CD4-positive, CD25-positive, alpha-beta regulatory T cell (primary cell): ENCODE results near the gene SS18L1. TPM values are rescaled to one million over a fixed set of nuclear protein-coding genes. Genes with fewer than 3 reads are reported as not detected.

Source experiments
- ATAC-seq, 2 donors: fragments of 150-1000 bp; cut with Tn5 transposase; one replicate each; pipeline ENCODE4 v1.10.0; 2021; ENCODE audit warnings: low read depth in 2 of 2, moderate number of reproducible peaks in 2 of 2, moderate library complexity in 1 of 2
- DNase-seq, 3 donors: peaks; one replicate each; pipeline versions ENCODE4 v3.0.0 to v3.0.0-alpha.2; 2012 to 2022; ENCODE audit warnings: mixed read lengths in 1 of 3
- H3K27ac ChIP-seq: one replicate; pipeline ENCODE4 v1.7.0; 2013; ENCODE audit warnings: mild to moderate bottlenecking, low read length; ENCODE audit not compliant: insufficient read depth, poor library complexity, severe bottlenecking
- H3K27me3 ChIP-seq: one replicate; pipeline ENCODE4 v1.7.0; 2013; ENCODE audit warnings: low read length; ENCODE audit not compliant: control insufficient read depth, insufficient read depth
- H3K36me3 ChIP-seq: one replicate; pipeline ENCODE4 v1.7.0; 2013; ENCODE audit warnings: mild to moderate bottlenecking, low read length, moderate library complexity; ENCODE audit not compliant: control insufficient read depth, insufficient read depth
- H3K4me1 ChIP-seq: 2 replicates; pipeline ENCODE4 v1.7.0; 2013; ENCODE audit warnings: mild to moderate bottlenecking, low read length; ENCODE audit not compliant: insufficient read depth, control insufficient read depth, poor library complexity, severe bottlenecking
- H3K4me3 ChIP-seq: one replicate; pipeline ENCODE4 v1.7.0; 2013; ENCODE audit warnings: low read depth, mild to moderate bottlenecking, low read length, moderate library complexity
- H3K9me3 ChIP-seq, 2 experiments: 1 replicate in 1 of 2; 2 replicates in 1 of 2; pipeline ENCODE4 v1.7.0; 2013; ENCODE audit warnings: low read length in 2 of 2, mild to moderate bottlenecking in 1 of 2, moderate library complexity in 1 of 2; ENCODE audit not compliant: control insufficient read depth in 2 of 2
- H3K27ac Mint-ChIP-seq, 3 donors: one replicate each; pipeline ENCODE4 v1.8.0; 2020 to 2022; ENCODE audit warnings: mild to moderate bottlenecking in 3 of 3, mixed read lengths in 3 of 3, moderate library complexity in 2 of 3
- H3K27me3 Mint-ChIP-seq: one replicate; pipeline ENCODE4 v1.8.0; 2022; ENCODE audit warnings: mild to moderate bottlenecking, mixed read lengths
- H3K36me3 Mint-ChIP-seq: one replicate; pipeline ENCODE4 v1.8.0; 2020; ENCODE audit warnings: mixed read lengths
- H3K4me1 Mint-ChIP-seq, 4 donors: one replicate each; pipeline ENCODE4 v1.8.0; 2020 to 2022; ENCODE audit warnings: mixed read lengths in 4 of 4, mild to moderate bottlenecking in 1 of 4
- H3K4me3 Mint-ChIP-seq, 4 donors: one replicate each; pipeline ENCODE4 v1.8.0; 2020 to 2022; ENCODE audit warnings: mild to moderate bottlenecking in 4 of 4, mixed read lengths in 4 of 4, moderate library complexity in 3 of 4
- H3K9me3 Mint-ChIP-seq, 7 donors: one replicate each; pipeline ENCODE4 v1.8.0; 2020 to 2022; ENCODE audit warnings: mixed read lengths in 7 of 7, mild to moderate bottlenecking in 3 of 7, moderate library complexity in 2 of 7
- polyA plus RNA-seq, 4 donors: library from polyadenylated mRNA; unstranded; fragments of 300-500 nt; fragmentation: Illumina TruSeq; gene quantifications; one replicate each; pipeline ENCODE4 v1.2.3, GENCODE V29; 2021
- total RNA-seq: library from RNA; stranded (reverse); gene quantifications from one replicate; pipeline ENCODE4 v1.2.3, GENCODE V29; 2022

Gene SS18L1
- total and polyA plus RNA-seq, 5 donors from 2014 or later: 0.39 to 21.0 (median 0.81) TPM

- no peak for DNase-seq
- H3K27ac Mint-ChIP-seq: no peak overlapping the region
- ATAC-seq: no peak
- H3K27me3 Mint-ChIP-seq: peaks cover 12% of the 10 kb centered on the region
- Histone ChIP-seq H3K36me3 (no peaks in the 10 kb centered on the region), H3K27me3 (no peaks in the 10 kb centered on the region), H3K27ac (no peak overlapping the region), H3K4me3 (no peak overlapping the region), H3K4me1 (no peaks in the 10 kb centered on the region), H3K9me3 (no peaks in the 10 kb centered on the region)
- H3K9me3 Mint-ChIP-seq: no peaks in the 10 kb centered on the region
- no peaks in the 10 kb centered on the region for H3K36me3 Mint-ChIP-seq
- H3K4me3 Mint-ChIP-seq: no peak overlapping the region
- H3K4me1 Mint-ChIP-seq: no peaks in the 10 kb centered on the region
Observed at GRCh38 chr20:62209850-62210495, 66.4 kb downstream of the SS18L1 start.

- H3K9me3 Mint-ChIP-seq: no peaks in the 10 kb centered on the region
Observed at GRCh38 chr20:62210496-62210855, 66.9 kb downstream of the SS18L1 start.

GRCh38 chr20:62211216-62211615, 67.6 kb downstream of the SS18L1 start:
- peaks cover 17% of the 10 kb centered on the region for H3K27me3 Mint-ChIP-seq
- no peaks in the 10 kb centered on the region for H3K36me3 Mint-ChIP-seq
- H3K4me1 Mint-ChIP-seq: peaks cover 0 to 2% (median 0%) of the 10 kb centered on the region in 4 donors
- no peaks in the 10 kb centered on the region for H3K27me3 ChIP-seq
- DNase-seq (no peak), ATAC-seq (no peak)
- no peaks in the 10 kb centered on the region for H3K36me3 ChIP-seq
- H3K27ac ChIP-seq: no peak overlapping the region
- H3K4me3 Mint-ChIP-seq: no peak overlapping the region
- no peaks in the 10 kb centered on the region for H3K9me3 ChIP-seq
- H3K27ac Mint-ChIP-seq: no peak overlapping the region
- H3K4me1 ChIP-seq: no peaks in the 10 kb centered on the region
- H3K4me3 ChIP-seq: no peak overlapping the region
- H3K9me3 Mint-ChIP-seq: no peaks in the 10 kb centered on the region

More at GRCh38 chr20:62210496-62210855, 66.9 kb downstream of the SS18L1 start:
- peaks cover 17% of the 10 kb centered on the region for H3K27me3 Mint-ChIP-seq
- Histone ChIP-seq H3K36me3 (no peaks in the 10 kb centered on the region), H3K9me3 (no peaks in the 10 kb centered on the region), H3K27me3 (no peaks in the 10 kb centered on the region), H3K27ac (no peak overlapping the region), H3K4me1 (no peaks in the 10 kb centered on the region), H3K4me3 (no peak overlapping the region)
- no peak overlapping the region for H3K27ac Mint-ChIP-seq
- DNase-seq (no peak), ATAC-seq (no peak)
- no peak overlapping the region for H3K4me3 Mint-ChIP-seq
- H3K36me3 Mint-ChIP-seq: no peaks in the 10 kb centered on the region
- H3K4me1 Mint-ChIP-seq: peaks cover 0 to 2% (median 0%) of the 10 kb centered on the region in 4 donors

- peaks cover 17% of the 10 kb centered on the region for H3K27me3 Mint-ChIP-seq
- DNase-seq (no peak), ATAC-seq (no peak)
- Histone ChIP-seq H3K36me3 (no peaks in the 10 kb centered on the region), H3K27me3 (no peaks in the 10 kb centered on the region), H3K4me1 (no peaks in the 10 kb centered on the region), H3K27ac (no peak overlapping the region), H3K4me3 (no peak overlapping the region), H3K9me3 (no peaks in the 10 kb centered on the region)
- H3K27ac Mint-ChIP-seq: no peak overlapping the region
- peaks cover 0 to 2% (median 0%) of the 10 kb centered on the region in 4 donors for H3K4me1 Mint-ChIP-seq
- no peak overlapping the region for H3K4me3 Mint-ChIP-seq
- no peaks in the 10 kb centered on the region for H3K36me3 Mint-ChIP-seq
- H3K9me3 Mint-ChIP-seq: no peaks in the 10 kb centered on the region
Observed at GRCh38 chr20:62211769-62212288, 68.3 kb downstream of the SS18L1 start.

GRCh38 chr20:62212299-62212698, 68.7 kb downstream of the SS18L1 start:
- H3K36me3 Mint-ChIP-seq: no peaks in the 10 kb centered on the region
- no peak overlapping the region for H3K27ac ChIP-seq
- no peak overlapping the region for H3K4me3 ChIP-seq
- ATAC-seq: no peak
- DNase-seq: no peak
- no peaks in the 10 kb centered on the region for H3K9me3 ChIP-seq
- H3K36me3 ChIP-seq: no peaks in the 10 kb centered on the region
- no peak overlapping the region for H3K4me3 Mint-ChIP-seq
- H3K27me3 Mint-ChIP-seq: peaks cover 17% of the 10 kb centered on the region
- no peak overlapping the region for H3K27ac Mint-ChIP-seq
- no peaks in the 10 kb centered on the region for H3K4me1 ChIP-seq
- H3K27me3 ChIP-seq: no peaks in the 10 kb centered on the region
- H3K4me1 Mint-ChIP-seq: peaks cover 0 to 2% (median 0%) of the 10 kb centered on the region in 4 donors
- H3K9me3 Mint-ChIP-seq: peaks cover 0 to 2% (median 0%) of the 10 kb centered on the region in 7 donors

- Mint-ChIP-seq H3K36me3 (no peaks in the 10 kb centered on the region), H3K4me3 (no peak overlapping the region), H3K27me3 (peaks cover 22% of the 10 kb centered on the region), H3K4me1 (peaks cover 0 to 2% (median under 1%) of the 10 kb centered on the region in 4 donors), H3K9me3 (peaks cover 0 to 2% (median 0%) of the 10 kb centered on the region in 7 donors), H3K27ac (no peak overlapping the region)
- no peaks in the 10 kb centered on the region for H3K9me3 ChIP-seq
- ATAC-seq (no peak), DNase-seq (no peak)
- H3K36me3 ChIP-seq: no peaks in the 10 kb centered on the region
- H3K27ac ChIP-seq: no peak overlapping the region
- H3K27me3 ChIP-seq: no peaks in the 10 kb centered on the region
- peaks cover 1% of the 10 kb centered on the region for H3K4me1 ChIP-seq
- H3K4me3 ChIP-seq: no peak overlapping the region
Observed at GRCh38 chr20:62214067-62214466, 70.5 kb downstream of the SS18L1 start.

GRCh38 chr20:62215020-62215990, 71.7 kb downstream of the SS18L1 start:
- Histone ChIP-seq H3K4me3 (no peak overlapping the region), H3K27ac (no peak overlapping the region), H3K27me3 (no peaks in the 10 kb centered on the region), H3K4me1 (peaks cover 7% of the 10 kb centered on the region), H3K9me3 (no peaks in the 10 kb centered on the region), H3K36me3 (no peaks in the 10 kb centered on the region)
- DNase-seq: no peak
- H3K4me3 Mint-ChIP-seq: no peak overlapping the region
- H3K4me1 Mint-ChIP-seq: peaks cover 0 to 2% (median under 1%) of the 10 kb centered on the region in 4 donors
- H3K36me3 Mint-ChIP-seq: no peaks in the 10 kb centered on the region
- H3K27ac Mint-ChIP-seq: no peak overlapping the region
- no peak for ATAC-seq
- H3K27me3 Mint-ChIP-seq: peaks cover 23% of the 10 kb centered on the region
- peaks cover 0 to 2% (median 0%) of the 10 kb centered on the region in 7 donors for H3K9me3 Mint-ChIP-seq
